IMR-90 (cell line): ENCODE data around the gene P2RY2. TPM values are rescaled to one million over a fixed set of nuclear protein-coding genes. Genes with fewer than 3 reads are reported as not detected.

Experiments used
- ATAC-seq: fragments of 200-7000 bp; cut with Tn5 transposase; 2 replicates; pipeline ENCODE4 v1.9.1; 2020; ENCODE audit warnings: low read depth, mild to moderate bottlenecking, moderate library complexity
- BruUV-seq: library from RNA; stranded (reverse); fragments of 400-500 nt; replicated peaks from 2 replicates; lab custom pipeline; 2021; lab: Mats Ljungman, UMichigan
- CTCF ChIA-PET: fragments of 300-600 bp; formaldehyde crosslinking; extraction: SDS; loops from one replicate; lab custom pipeline; 2021; ENCODE audit warnings: antibody characterized with exemption; lab: Yijun Ruan, JAX
- POLR2A ChIA-PET: fragments of 300-600 bp; sonication (Branson Sonifier 250); formaldehyde crosslinking; loops from one replicate; lab custom pipeline; 2022; ENCODE audit warnings: antibody characterized with exemption; ENCODE audit not compliant: unreplicated experiment; lab: Charles Lee
- DNase-seq: peaks from one replicate; pipeline ENCODE4 v3.0.0; 2013
- H2AFZ ChIP-seq: replicated peaks from 2 replicates; pipeline ENCODE3; 2013; ENCODE audit warnings: low read length, mild to moderate bottlenecking; ENCODE audit not compliant: poor library complexity
- H2AK5ac ChIP-seq: 2 replicates; pipeline ENCODE4 v1.6.1; 2013; ENCODE audit warnings: low read depth, low read length, inconsistent platforms
- H2AK9ac ChIP-seq: replicated peaks from 2 replicates; pipeline ENCODE3; 2013; ENCODE audit warnings: mild to moderate bottlenecking, low read depth, low read length, moderate library complexity; ENCODE audit not compliant: poor library complexity
- H2BK120ac ChIP-seq: 2 replicates; pipeline ENCODE4 v1.6.1; 2013; ENCODE audit warnings: low read depth, low read length, inconsistent platforms
- H2BK15ac ChIP-seq: 3 replicates; pipeline ENCODE4 v1.6.1; 2013; ENCODE audit warnings: low read depth, low read length, inconsistent platforms
- H2BK20ac ChIP-seq: 2 replicates; pipeline ENCODE4 v1.6.1; 2013; ENCODE audit warnings: low read depth, mild to moderate bottlenecking, inconsistent platforms, low read length, moderate library complexity
- H2BK5ac ChIP-seq: 2 replicates; pipeline ENCODE4 v1.6.1; 2013; ENCODE audit warnings: mild to moderate bottlenecking, low read depth, low read length, inconsistent platforms; ENCODE audit not compliant: poor library complexity, severe bottlenecking
- H3K14ac ChIP-seq: replicated peaks from 2 replicates; pipeline ENCODE4 v1.6.1; 2013; ENCODE audit warnings: low read depth, low read length, inconsistent platforms
- H3K18ac ChIP-seq: 2 replicates; pipeline ENCODE4 v1.6.1; 2013; ENCODE audit warnings: low read depth, low read length, control low read depth
- H3K23ac ChIP-seq: 2 replicates; pipeline ENCODE4 v1.6.1; 2013; ENCODE audit warnings: low read depth, low read length, inconsistent platforms
- H3K27ac ChIP-seq: 2 replicates; pipeline ENCODE4 v1.5.1; 2013; ENCODE audit warnings: mild to moderate bottlenecking, control low read depth, low read length; ENCODE audit not compliant: insufficient read depth
- H3K27me3 ChIP-seq: 2 replicates; pipeline ENCODE4 v1.6.1; 2013; ENCODE audit warnings: low read length; ENCODE audit not compliant: control insufficient read depth, insufficient read depth
- H3K36me3 ChIP-seq: 2 replicates; pipeline ENCODE4 v1.6.1; 2013; ENCODE audit warnings: low read length, mixed read lengths; ENCODE audit not compliant: control insufficient read depth, insufficient read depth
- H3K4ac ChIP-seq: 2 replicates; pipeline ENCODE4 v1.6.1; 2013; ENCODE audit warnings: low read depth, low read length, inconsistent platforms
- H3K4me1 ChIP-seq: 2 replicates; pipeline ENCODE4 v1.6.1; 2013; ENCODE audit warnings: low read length, mixed read lengths; ENCODE audit not compliant: control insufficient read depth, insufficient read depth
- H3K4me2 ChIP-seq: 2 replicates; pipeline ENCODE4 v1.6.1; 2013; ENCODE audit warnings: low read depth, mild to moderate bottlenecking, control low read depth, low read length, moderate library complexity
- H3K4me3 ChIP-seq: 2 replicates; pipeline ENCODE4 v1.5.1; 2013; ENCODE audit warnings: low read depth, mild to moderate bottlenecking, control low read depth, low read length, moderate library complexity; ENCODE audit not compliant: insufficient read depth
- H3K56ac ChIP-seq: 2 replicates; pipeline ENCODE4 v1.6.1; 2013; ENCODE audit warnings: low read length, inconsistent platforms; ENCODE audit not compliant: insufficient read depth; ENCODE audit errors: extremely low read depth
- H3K79me1 ChIP-seq, 2 experiments: 2 replicates each; pipeline ENCODE4 v1.6.1; 2013; ENCODE audit warnings: low read length in 2 of 2, inconsistent platforms in 1 of 2, low read depth in 1 of 2
- H3K9ac ChIP-seq: 2 replicates; pipeline ENCODE4 v1.6.1; 2013; ENCODE audit warnings: low read depth, low read length, control low read depth
- H3K9me1 ChIP-seq: 2 replicates; pipeline ENCODE4 v1.6.1; 2013; ENCODE audit warnings: low read length, inconsistent platforms; ENCODE audit not compliant: insufficient read depth
- H3K9me3 ChIP-seq: 2 replicates; pipeline ENCODE4 v1.6.1; 2013; ENCODE audit warnings: low read length; ENCODE audit not compliant: control insufficient read depth, insufficient read depth
- H4K20me1 ChIP-seq: 2 replicates; pipeline ENCODE4 v1.6.1; 2013; ENCODE audit warnings: low read length, inconsistent platforms; ENCODE audit not compliant: insufficient read depth
- H4K5ac ChIP-seq: 2 replicates; pipeline ENCODE4 v1.6.1; 2013; ENCODE audit warnings: mild to moderate bottlenecking, low read depth, low read length, control low read depth
- H4K8ac ChIP-seq, 2 experiments: 2 replicates each; pipeline ENCODE4 v1.6.1; 2013; ENCODE audit warnings: low read depth in 2 of 2, low read length in 2 of 2, control low read depth in 1 of 2, inconsistent platforms in 1 of 2
- H4K91ac ChIP-seq: 2 replicates; pipeline ENCODE4 v1.6.1; 2013; ENCODE audit warnings: low read depth, low read length, inconsistent platforms; ENCODE audit not compliant: insufficient read depth
- CEBPB ChIP-seq: IDR thresholded peaks from 2 replicates; pipeline ENCODE4 v1.6.1; 2012; ENCODE audit warnings: low read depth, low read length, improper control_type of control experiment
- CHD1 ChIP-seq: IDR thresholded peaks from 2 replicates; pipeline ENCODE4 v1.6.1; 2012; ENCODE audit warnings: low read depth, low read length, improper control_type of control experiment
- MAZ ChIP-seq: IDR thresholded peaks from 2 replicates; pipeline ENCODE4 v1.6.1; 2012; ENCODE audit warnings: low read depth, mild to moderate bottlenecking, low read length, improper control_type of control experiment, moderate library complexity, borderline replicate concordance
- RFX5 ChIP-seq: IDR thresholded peaks from 2 replicates; pipeline ENCODE4 v1.8.0; 2012; ENCODE audit warnings: low read depth, mild to moderate bottlenecking, low read length, moderate library complexity
- WGBS, 2 experiments: methylation state at CpG; one replicate each; pipeline versions ENCODE4 v1.1.5 to v1.1.7; 2013; ENCODE audit warnings: missing lambda C conversion rate in 2 of 2; ENCODE audit not compliant: insufficient read length in 1 of 2; ENCODE audit errors: extremely low coverage in 2 of 2; 5-methylcytosine and 5-hydroxymethylcytosine counted together
- dilution Hi-C: fragments of 300-500 bp; cut with HindIII; formaldehyde crosslinking; loops from one replicate; pipeline ENCODE4 v1.14.3; 2018; ENCODE audit warnings: low sequenced_read_pairs; ENCODE audit not compliant: unreplicated experiment
- in situ Hi-C: fragments of 300-500 bp; cut with MboI; formaldehyde crosslinking; loops from 3 replicates; pipeline ENCODE4 v1.14.3; 2019; ENCODE audit warnings: low sequenced_read_pairs, inconsistent platforms, mixed read lengths
- intact Hi-C: fragments of 100-400 bp; cut with micrococcal nuclease; formaldehyde crosslinking; loops from 2 replicates; pipeline ENCODE4 v1.10.0; 2022
- polyA plus RNA-seq, 3 experiments: library from polyadenylated mRNA; depleted of rRNA; stranded (reverse); fragments of >200 nt; gene quantifications; 2 replicates each; pipeline ENCODE4 v1.2.3, GENCODE V29; 2012; ENCODE audit warnings: low replicate concordance in 1 of 3
- total RNA-seq: library from RNA; depleted of rRNA; stranded (reverse); fragments of >200 nt; gene quantifications from 2 replicates; pipeline ENCODE4 v1.2.3, GENCODE V29; 2012

The P2RY2 gene
- total and polyA plus RNA-seq, 2 of the 4 experiments (the other 2 are of a cell fraction): not detected

DNA sequence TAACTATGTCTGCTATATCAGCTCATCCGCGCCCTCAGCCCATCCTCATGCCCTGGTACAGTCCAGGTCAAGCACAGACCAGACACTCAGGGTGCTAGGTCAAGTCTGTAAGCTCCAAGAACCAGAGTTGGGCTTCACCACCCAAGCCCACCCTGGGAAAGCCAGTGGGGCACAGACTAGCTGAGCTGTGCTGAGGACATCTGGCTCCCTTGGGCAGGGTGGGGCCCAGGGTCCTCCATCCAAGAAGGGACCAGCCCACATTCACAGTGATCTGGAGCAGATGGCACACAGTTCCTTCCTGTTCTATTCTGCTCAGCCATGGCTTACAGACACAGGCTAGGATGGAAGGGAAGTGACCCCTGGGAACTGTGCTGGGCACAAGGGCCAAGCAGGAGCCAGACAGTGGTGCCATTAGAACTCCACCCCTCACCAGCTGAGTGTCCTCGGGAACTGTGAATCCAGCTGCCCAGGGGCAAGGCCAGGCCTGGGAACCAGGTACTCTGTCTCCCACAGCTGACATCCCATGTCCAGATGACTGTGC lies 63.2 kb downstream of the P2RY2 start:
- Histone ChIP-seq H3K36me3 (no peaks in the 10 kb centered on the region), H3K18ac (no peak overlapping the region), H4K8ac (no peak overlapping the region), H3K4me3 (no peak overlapping the region), H3K27me3 (peaks cover 20% of the 10 kb centered on the region), H3K9me1 (no peaks in the 10 kb centered on the region; the same call in 1 of the 2 replicates), H3K23ac (no peak overlapping the region), H3K9ac (no peak overlapping the region), H2AK5ac (no peak overlapping the region), H3K14ac (no peak overlapping the region), H2BK15ac (no peak overlapping the region), H2BK5ac (no peak overlapping the region), H2AFZ (no peak overlapping the region), H2AK9ac (no peak overlapping the region), H3K4me1 (no peaks in the 10 kb centered on the region), H4K91ac (no peak overlapping the region), H4K5ac (no peak overlapping the region), H2BK20ac (no peak overlapping the region), H3K9me3 (no peaks in the 10 kb centered on the region), H3K27ac (no peak overlapping the region), H3K4ac (no peak overlapping the region), H4K20me1 (no peaks in the 10 kb centered on the region), H3K4me2 (no peak overlapping the region), H2BK120ac (no peak overlapping the region), H3K79me1 (no peaks in the 10 kb centered on the region), H3K56ac (no peak overlapping the region)
- no TSS peak for BruUV-seq
- CTCF ChIA-PET: interaction anchor here (0.7 kb wide), 1 partner anchor 357 kb away, joined by 3 read pairs; no protein-coding TSS in a partner anchor
- POLR2A ChIA-PET: no interaction called here
- 92% methylated on average over 2 of the region's 3 CpGs; no CpG with 5 or more reads in 1 of the 2 experiments for WGBS, 2 experiments
- ATAC-seq: no peak
- dilution Hi-C loops: no loop called here
- no peak for DNase-seq
- TF ChIP-seq MAZ (no peak), CHD1 (no peak), CEBPB (no peak), RFX5 (no peak)
- intact Hi-C loops: no loop called here
- in situ Hi-C loops: loop anchor here (10.0 kb wide), 1 partner anchor 556 kb away; no protein-coding TSS in a partner anchor
